Myometrial cell (primary cell): ENCODE data around the gene SLC1A5. TPM values are rescaled to one million over a fixed set of nuclear protein-coding genes. Genes with fewer than 3 reads are reported as not detected.

Source experiments
- total RNA-seq: library from RNA; depleted of rRNA; stranded (reverse); fragments of >200 nt; gene quantifications from 2 replicates; pipeline ENCODE4 v1.2.3, GENCODE V29; 2015

The SLC1A5 gene
- total RNA-seq, result 347 and 349 TPM in 2 replicates

DNA sequence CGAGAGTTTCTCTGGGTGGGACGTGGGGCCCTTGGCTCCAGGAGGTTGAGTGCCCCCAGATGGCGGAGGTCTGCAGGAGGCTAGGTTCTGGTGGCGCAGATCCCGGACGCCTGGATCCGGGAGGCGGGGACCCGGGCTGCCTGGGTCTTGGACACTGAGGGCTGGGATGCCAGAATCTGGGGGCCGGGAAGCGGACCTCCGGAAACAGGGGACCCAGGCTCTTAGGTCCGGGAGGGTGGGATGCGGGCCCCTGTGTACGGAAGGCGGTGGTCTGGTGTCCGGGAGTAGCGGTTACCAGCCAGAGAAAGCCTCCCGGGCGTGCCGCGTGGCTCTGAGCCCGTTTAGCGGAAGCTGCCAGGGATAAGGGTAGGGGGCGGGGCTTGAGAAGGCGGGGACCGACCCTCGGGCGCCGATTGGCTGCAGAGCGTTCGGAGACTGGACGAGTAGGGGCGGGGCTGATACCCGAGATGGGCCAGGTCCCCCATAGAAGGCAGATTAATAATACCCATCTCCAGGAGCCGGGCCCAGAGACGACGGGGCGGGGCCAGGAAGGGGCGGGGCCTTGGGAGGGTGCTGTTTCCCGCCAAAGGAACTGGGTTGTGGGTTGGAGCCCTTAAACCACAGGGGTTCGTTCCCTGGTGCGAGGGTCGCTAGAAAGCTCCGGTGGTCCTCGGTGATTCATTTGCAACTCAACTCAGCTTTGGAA, at the start of gene SLC1A5:
Gene SLC1A5, minus strand, starts transcription at position 333 of the 706 bp plus-strand sequence. CDS start 629 bp downstream, outside the sequence.

DNA sequence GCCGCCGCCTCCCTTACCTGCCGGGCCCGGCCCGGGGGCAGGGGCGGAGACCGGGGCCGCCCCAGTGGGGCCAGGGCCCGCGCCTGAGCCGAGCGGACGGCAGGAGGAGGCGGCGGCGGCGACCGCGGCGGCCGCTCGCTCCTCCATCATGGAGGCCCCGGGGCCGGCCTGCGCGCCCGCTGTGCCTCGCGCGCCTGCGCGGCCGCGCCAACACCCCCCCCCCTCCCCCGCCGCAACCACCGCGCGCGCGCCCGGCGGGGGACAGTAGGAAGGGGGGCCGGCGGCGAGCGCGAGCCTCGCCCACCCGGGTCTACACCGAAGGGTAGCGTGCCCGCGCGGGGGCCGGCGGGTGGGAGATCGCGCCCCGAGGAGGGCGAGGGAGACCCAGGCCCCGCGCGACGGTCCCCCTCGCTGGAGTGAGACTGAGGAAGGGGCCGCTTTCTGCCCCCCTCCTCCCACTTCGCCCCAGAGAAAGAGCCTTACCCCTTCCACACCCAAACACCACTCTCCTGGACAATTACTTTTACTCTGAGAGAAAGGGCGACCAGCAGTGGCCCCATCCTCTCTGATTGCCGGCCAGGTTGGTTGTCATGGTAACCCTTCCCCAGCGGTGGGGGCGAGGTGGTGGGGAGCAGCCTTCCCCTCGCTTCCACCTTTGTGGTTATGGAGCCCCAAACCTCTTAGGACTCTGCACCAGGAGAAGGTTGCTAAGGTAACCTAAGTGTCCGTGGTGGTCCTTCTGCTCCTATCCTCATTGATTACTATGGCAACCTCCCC, 41.9 kb downstream of the SLC1A5 start, which contains the start of gene STRN4:
Gene STRN4, minus strand, starts transcription at position 170 of the 777 bp plus-strand sequence. Its CDS starts 20 bp downstream, at position 150.

DNA sequence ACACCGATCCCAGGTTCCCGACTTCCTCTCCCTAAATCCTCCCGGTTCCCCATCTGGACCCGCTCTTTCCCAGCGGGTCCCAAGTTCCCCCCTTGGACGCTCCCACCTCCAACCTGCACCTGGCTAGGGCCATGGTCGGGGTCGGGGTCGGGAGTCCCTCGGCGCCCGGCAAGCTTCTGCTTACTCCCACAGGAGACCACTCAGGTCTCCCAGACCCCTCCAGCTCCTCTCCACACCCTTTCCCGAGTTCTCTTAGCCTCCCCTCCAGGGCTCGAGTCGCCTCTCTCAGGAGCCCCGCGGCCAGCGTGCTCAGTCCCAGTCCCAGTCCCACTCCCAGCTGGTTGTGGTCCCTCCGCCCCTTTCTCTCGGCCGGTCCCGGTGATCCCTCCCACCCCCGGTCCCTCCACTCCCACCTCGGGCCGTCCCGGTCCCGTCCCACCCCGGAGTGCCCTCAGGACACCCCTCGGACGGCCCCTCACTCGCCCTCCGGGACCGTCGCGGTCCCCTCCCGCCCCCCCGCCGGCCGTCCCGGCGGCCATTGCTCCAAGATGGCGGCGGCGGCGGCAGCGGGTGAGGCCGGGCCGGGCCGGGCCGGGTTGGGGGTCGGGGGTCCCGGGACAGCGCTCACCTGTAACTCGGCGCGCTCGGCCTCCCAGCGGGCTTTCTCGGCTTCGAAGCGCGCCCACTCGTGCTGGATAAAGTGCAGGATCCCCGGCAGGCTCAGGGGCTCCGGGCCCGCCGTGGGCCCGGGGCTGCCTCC, 42.7 kb downstream of the SLC1A5 start, which contains the start of gene FKRP:
Gene FKRP, plus strand, starts transcription at position 537 of the 760 bp plus-strand sequence. CDS start 9,394 bp downstream, outside the sequence.

Other genes starting within 250 kb of the SLC1A5 start
- 350 and 373 TPM in 2 replicates for gene CALM3, start 187.3 kb downstream of the SLC1A5 start, total RNA-seq
- gene PTGIR, start 163.5 kb downstream of the SLC1A5 start, total RNA-seq, result 5.0 and 11.2 TPM in 2 replicates
- gene GNG8, start 152.4 kb downstream of the SLC1A5 start, total RNA-seq, result not detected in 2 replicates
- 4.0 and 5.1 TPM in 2 replicates for gene DACT3, start 127.4 kb downstream of the SLC1A5 start, total RNA-seq
- gene PRKD2, start 71.5 kb downstream of the SLC1A5 start, total RNA-seq, result 23.4 and 25.2 TPM in 2 replicates
- gene FKRP, start 42.5 kb downstream of the SLC1A5 start, total RNA-seq, result 21.6 and 30.7 TPM in 2 replicates
- gene STRN4, start 42.1 kb downstream of the SLC1A5 start, total RNA-seq, result 73.0 and 76.4 TPM in 2 replicates
- 347 and 432 TPM in 2 replicates for gene AP2S1, start 62.3 kb upstream of the SLC1A5 start, total RNA-seq
- gene ARHGAP35, start 72.4 kb upstream of the SLC1A5 start, total RNA-seq, result 22.8 and 26.6 TPM in 2 replicates
- gene NPAS1, start 231.2 kb upstream of the SLC1A5 start, total RNA-seq, result under 0.01 and 2.5 TPM in 2 replicates